CD4-positive, alpha-beta T cell treated with Interleukin-12 subunit alpha and Interleukin-12 subunit beta, for 1 hour (primary cell): ENCODE results near the gene SIRT7.

Experiments used
- DNase-seq: peaks from one replicate; pipeline ENCODE4 v3.0.0-alpha.2; 2020

SIRT7 gene

GRCh38 chr17:81885454-81885853 is 32.5 kb downstream of the SIRT7 start:
- no peak for DNase-seq

- no peak for DNase-seq
Measured at GRCh38 chr17:81884968-81885367, 33.0 kb downstream of the SIRT7 start.

DNA sequence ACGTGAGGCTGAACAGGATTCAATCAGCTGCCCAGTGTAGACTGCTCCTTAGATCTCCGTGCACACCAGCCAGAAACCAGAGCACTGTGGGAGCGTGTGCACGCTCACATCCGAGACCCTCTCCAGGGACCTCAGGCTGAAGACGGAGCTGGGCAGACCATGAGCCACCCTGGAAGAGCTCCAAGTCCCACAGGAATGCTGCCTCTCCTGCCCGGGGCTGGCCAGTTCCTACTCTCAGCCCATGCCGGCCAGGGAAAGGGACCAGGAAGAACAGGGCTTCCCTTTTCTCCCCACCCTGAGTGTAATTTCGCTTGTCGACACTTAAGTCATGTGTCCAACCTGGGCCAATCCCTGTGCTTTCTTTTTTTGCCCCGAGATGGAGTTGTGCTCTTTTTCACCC is 33.5 kb downstream of the SIRT7 start:
- no peak for DNase-seq

GRCh38 chr17:81879121-81879520 is 38.9 kb downstream of the SIRT7 start:
- no peak for DNase-seq

- DNase-seq = no peak
Measured at GRCh38 chr17:81878294-81878693, 39.7 kb downstream of the SIRT7 start.

DNA sequence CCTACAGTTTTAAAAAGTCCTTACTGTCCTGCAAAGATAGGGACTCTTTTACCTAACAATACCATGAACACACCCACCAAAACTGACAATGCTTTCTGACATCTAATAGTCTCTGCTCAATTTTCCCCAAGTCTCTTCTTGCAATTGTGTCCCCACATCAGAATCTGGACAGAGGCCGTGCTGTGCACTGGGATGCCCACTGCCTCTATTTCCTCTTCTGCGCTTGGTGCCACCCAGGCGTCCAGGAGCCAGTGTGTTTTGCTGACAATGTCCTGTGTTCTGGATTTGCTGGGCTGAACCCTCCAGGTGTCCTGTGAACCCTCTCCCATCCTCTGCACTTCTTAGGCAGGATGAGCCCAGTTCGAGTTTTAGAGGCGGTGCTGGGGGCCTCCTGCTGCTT is 40.4 kb downstream of the SIRT7 start:
- DNase-seq = no peak

- peak; percentile 96 for DNase-seq
Measured at GRCh38 chr17:81871387-81872230, 46.4 kb downstream of the SIRT7 start.

DNA sequence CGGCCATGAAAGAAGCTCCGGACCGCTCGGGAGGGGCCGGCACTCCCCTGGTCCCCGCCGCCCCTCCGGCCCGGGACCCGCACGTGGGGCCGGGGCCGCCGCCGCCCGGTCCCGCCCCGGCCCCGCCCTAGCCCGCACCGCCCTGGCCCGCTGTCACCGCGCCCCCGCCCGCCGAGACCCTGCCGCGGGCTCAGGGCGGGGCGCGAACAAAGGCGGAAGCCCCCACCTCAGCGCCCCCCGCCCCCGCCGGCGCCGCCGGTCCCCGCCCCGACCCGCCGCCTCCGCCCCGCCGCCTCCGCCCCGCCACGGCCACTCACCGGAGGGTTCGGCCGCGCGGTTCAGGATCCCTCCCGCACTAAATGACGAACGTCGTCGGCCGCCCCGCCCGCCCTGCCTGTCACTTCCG is 47.0 kb downstream of the SIRT7 start, which contains the start of gene ARHGDIA:
Gene ARHGDIA, minus strand, starts transcription at position 357 of the 406 bp plus-strand sequence. CDS start 1,407 bp downstream, outside the sequence.
- DNase-seq = no peak

DNA sequence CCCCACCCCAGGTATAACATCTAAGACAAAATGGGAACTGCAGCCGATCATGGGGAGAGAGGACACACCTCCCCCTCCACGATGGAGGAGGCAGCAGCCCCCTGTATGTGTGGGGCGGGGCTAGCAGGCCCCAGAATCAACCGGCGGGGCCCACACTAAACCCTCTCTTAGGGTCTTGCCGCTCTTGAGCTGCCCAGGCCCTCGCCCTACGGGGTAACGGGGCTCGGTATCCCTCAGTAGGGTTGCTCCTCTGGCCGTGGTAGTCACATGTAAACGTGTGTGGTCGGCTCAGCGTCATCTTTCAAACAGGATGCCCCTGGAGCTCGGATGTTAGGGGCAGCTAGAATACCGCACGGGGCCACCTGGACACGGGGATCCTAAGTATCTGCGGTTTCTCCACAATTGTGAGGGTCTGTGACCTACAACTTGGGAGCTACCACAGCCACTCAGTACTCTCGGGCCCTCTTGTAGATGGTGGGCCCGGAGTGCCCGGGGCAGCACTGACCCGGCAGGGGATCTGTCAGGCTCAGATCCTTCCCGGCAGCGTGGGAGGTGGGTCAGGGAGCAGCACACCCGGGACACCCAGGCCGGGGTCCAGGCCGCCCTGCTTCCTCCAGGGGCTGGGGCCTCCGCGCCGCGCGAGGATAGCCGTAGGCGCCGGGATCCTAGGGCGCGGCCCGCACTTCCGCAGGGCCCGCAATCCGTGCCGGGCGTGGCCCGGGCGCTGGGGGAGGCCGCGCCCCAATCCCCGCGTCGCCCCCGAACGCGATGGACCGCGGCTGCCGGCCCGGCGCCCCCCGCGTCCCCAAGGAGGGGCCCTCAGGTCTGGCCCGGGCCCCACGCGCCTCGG is 47.6 kb downstream of the SIRT7 start:
- peak; percentile 51 for DNase-seq

DNA sequence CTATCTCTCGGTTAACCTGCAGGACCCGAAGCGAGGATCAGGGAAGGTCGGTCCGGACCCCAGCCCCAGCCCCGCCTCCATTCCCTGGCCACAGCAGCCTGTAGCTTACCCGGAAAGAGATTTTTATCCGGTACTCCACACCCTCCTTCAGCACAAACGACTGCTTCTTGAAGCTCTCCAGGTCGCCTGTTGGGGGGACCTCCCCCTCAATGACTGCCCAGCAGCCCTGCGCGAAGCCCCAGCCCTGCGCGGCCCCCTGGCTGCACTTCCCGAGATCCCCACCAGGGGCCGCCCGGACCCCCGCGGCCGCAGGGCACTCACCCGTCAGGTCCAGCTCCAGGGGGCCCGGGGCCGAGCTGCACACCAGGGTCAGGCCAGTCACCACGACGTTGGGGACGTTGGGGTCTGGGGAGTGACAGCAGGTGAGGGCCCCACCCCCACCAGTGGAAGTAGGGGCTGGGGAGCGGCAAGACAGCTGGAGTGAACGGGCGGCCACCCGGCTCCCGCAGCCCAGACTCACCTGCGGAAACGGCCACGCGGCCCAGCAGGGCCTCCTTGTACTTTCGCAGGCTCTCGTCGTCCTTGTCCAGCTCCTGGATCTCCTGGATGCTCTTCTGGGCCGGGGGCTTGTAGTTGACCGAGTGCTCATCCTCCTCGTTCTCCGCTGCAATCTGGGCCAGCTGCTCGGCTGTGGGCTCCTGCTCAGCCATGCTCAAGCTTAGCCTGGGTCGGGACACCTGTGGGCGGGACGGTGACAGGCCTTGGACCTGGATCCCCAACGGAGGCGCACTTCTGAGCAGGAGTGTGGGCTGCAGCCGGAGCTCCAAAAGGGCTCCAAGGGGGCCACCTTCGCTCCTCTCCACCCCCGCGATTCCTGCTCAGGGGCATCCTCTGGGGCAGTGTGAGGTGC is 48.5 kb downstream of the SIRT7 start:
- peak; percentile 42 for DNase-seq

GRCh38 chr17:81868674-81869220 is 49.2 kb downstream of the SIRT7 start:
- DNase-seq = no peak

DNA sequence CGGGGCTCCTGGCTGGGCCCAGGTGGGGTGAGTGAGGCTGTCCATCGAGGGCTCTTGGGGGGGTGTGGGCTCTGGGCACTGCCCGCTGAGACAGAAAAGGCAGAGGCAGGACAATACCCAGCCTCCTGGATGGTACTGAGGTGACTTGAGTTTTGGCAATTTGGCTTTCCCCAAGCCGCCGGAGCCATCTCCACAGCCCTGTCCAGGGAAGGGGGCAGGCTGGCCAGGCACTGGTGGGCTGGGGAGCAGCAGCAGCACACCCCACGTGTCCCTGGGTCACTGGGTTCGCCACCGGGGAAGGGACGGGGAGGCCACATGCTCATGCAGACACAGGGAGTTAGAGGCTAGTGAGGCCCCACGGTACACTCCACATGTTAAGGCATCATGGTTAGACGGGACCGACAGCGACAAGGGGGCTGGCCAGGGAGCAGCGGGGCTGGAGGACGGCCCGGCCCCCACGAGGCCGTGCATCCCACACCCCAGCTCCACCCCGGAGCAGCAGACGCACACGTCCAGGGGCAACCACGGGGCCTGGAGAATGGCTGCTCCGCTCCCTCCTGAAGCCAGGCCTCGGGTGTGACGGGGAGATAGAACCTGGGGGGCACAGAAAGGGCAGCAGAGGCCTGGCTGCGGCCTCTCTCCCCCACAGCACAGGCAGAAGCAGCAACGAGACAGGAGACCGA is 49.8 kb downstream of the SIRT7 start:
- no peak for DNase-seq

DNA sequence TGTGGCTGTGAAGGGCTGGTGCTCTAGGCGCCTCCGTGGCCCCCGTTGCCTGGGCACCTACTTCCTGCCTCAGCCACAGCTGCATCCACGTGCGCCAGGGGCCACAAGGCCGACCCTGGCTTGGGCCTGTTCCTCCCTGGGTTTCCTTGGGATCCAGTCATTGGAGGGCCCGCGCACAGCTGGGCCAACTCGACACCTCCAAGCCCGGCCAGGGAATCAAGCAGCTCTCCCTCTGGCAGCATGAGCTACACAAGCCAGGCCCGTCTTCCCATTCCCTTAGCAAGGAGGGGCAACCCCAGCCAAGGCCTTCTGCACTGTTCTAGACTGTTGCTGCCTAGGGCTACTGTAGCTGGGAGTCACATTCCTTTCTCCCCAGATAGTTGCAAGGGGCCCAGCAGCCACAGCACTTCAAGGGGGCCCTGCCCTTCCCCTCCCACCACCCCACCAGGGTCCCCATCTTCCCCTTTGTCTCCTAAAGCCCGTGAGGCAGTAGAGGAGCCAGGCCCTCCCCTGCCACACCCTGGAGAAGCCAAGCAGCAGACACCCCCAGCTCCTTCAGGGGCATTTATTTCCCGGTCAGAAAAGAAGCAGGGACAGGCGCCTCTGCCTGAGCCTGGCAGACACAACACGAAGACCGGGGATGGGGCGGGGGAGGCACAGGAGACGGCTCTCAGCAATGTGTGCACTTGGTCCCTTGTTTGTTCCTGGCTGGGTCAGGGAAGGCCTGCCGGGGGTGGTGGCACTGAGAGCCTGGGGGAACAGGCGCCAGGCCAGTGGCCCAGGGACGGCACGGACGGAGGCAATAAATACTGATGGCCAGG is 50.6 kb downstream of the SIRT7 start:
- peak; percentile 40 for DNase-seq

GRCh38 chr17:81866440-81867169 is 51.4 kb downstream of the SIRT7 start:
- peak; percentile 16 for DNase-seq

- no peak for DNase-seq
Measured at GRCh38 chr17:81865733-81866439, 52.1 kb downstream of the SIRT7 start.

- DNase-seq = no peak
Measured at GRCh38 chr17:81865358-81865732, 52.6 kb downstream of the SIRT7 start.

DNA sequence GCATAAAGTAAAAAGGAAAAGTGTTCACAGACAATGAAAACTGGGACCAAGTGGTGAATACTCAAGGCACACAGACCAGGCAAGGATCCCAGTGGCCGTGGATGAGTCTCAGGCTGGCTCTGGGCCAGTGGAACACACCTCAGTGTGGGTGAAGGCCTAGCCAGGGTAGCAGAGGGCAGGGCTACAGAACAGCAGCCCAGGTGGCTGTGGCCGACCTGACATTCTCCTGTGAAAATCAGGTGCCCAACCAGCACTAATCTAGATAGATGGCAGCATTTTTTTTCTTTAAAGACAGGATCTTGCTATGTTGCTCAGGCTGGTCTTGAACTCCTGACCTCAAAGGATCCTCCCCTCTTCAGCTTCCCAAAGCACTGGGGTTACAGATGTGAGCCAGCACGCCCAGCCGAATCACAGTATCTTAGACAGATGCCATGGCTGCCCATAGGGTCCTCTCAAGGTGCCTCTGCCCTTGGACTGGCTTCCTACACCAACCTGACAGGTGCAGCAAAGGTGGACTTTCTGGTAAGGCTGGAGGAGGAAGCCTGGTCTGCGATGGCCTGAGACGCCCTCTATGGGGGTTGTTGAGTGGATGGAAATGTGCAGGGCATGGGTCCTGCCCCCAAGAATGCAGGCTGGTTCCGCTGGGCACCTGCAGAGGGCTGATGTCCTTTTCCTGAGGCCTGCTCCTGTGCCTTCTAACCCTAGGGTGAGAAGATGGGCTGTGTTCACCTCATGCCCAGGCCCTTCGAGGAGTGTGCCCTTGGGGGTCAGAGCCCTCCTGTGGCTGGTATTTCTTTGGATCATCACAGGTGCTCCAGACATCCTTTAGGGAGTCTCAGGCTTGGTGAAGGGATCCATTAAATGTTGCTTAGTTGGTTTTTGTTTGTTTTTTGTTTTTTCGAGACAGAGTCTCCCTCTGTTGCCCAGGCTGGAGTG is 53.9 kb downstream of the SIRT7 start:
- no peak for DNase-seq

DNA sequence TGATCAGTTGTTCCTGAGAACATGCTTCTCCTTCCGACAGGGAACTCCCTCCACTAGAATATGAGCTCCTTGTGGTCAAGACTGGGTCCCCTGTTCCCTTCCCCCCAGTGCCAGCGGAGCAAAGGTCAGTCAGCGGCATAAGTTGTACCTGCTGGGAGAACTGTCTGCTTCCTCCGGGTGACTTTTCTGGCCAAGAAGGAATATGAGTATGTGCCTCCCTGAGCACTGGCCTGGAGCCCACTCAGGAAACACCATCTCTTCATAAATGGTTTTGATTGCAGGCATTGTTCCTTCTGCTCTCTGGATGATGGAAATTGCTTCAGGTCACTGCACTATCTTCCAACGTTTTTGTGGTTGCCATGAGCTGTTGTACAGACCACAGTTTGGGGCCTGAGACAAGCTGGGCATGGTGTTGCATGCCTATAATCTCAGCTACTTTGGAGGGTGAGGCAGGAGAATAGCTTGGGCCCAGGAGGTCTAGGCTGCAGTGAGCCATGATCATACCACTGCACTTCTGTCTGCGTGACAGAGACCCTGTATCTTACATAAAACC is 54.8 kb downstream of the SIRT7 start:
- no peak for DNase-seq
